HL-60 (cell line): Measurements from ENCODE around the gene P2RY12.

ENCODE experiments used
- POLR2AphosphoS5 ChIP-seq: IDR thresholded peaks from 2 replicates; pipeline ENCODE4 v1.6.1; 2012; ENCODE audit warnings: low read depth
- SPI1 ChIP-seq: IDR thresholded peaks from 2 replicates; pipeline ENCODE4 v1.6.1; 2012; ENCODE audit warnings: low read depth, mild to moderate bottlenecking, borderline replicate concordance
- TF ChIP-seq, protein P1 (sequence below): IDR thresholded peaks from one replicate; pipeline ENCODE4 v1.5.1; 2011; ENCODE audit warnings: low read length, control low read depth, inconsistent platforms; ENCODE audit not compliant: insufficient read depth
- TF ChIP-seq, protein P2 (sequence below): IDR thresholded peaks from 2 replicates; pipeline ENCODE4 v1.6.1; 2012; ENCODE audit warnings: low read depth; ENCODE audit not compliant: insufficient replicate concordance

DNA sequence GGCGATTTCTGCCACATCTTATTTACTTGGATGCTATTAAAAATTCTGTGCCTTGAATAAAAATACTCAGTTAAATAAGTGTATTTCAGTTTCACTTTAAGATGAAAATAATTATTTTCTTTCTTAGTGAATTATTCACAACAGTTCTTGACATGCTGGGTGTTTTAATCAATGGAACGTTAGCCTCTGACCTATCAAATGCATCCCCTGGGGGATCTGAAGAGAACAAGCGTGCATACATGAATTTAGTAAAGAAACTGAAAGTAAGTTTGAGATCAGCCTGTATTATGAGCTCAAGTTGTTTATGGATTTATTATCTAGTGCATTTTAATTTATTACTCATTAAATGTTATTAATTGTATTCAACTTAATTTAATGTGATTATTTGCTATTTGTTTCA lies 597 bp downstream of the P2RY12 start:
- TF ChIP-seq, protein P1, sequence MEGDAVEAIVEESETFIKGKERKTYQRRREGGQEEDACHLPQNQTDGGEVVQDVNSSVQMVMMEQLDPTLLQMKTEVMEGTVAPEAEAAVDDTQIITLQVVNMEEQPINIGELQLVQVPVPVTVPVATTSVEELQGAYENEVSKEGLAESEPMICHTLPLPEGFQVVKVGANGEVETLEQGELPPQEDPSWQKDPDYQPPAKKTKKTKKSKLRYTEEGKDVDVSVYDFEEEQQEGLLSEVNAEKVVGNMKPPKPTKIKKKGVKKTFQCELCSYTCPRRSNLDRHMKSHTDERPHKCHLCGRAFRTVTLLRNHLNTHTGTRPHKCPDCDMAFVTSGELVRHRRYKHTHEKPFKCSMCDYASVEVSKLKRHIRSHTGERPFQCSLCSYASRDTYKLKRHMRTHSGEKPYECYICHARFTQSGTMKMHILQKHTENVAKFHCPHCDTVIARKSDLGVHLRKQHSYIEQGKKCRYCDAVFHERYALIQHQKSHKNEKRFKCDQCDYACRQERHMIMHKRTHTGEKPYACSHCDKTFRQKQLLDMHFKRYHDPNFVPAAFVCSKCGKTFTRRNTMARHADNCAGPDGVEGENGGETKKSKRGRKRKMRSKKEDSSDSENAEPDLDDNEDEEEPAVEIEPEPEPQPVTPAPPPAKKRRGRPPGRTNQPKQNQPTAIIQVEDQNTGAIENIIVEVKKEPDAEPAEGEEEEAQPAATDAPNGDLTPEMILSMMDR = no peak
- TF ChIP-seq SPI1 (no peak), POLR2AphosphoS5 (no peak)
- TF ChIP-seq, protein P2, sequence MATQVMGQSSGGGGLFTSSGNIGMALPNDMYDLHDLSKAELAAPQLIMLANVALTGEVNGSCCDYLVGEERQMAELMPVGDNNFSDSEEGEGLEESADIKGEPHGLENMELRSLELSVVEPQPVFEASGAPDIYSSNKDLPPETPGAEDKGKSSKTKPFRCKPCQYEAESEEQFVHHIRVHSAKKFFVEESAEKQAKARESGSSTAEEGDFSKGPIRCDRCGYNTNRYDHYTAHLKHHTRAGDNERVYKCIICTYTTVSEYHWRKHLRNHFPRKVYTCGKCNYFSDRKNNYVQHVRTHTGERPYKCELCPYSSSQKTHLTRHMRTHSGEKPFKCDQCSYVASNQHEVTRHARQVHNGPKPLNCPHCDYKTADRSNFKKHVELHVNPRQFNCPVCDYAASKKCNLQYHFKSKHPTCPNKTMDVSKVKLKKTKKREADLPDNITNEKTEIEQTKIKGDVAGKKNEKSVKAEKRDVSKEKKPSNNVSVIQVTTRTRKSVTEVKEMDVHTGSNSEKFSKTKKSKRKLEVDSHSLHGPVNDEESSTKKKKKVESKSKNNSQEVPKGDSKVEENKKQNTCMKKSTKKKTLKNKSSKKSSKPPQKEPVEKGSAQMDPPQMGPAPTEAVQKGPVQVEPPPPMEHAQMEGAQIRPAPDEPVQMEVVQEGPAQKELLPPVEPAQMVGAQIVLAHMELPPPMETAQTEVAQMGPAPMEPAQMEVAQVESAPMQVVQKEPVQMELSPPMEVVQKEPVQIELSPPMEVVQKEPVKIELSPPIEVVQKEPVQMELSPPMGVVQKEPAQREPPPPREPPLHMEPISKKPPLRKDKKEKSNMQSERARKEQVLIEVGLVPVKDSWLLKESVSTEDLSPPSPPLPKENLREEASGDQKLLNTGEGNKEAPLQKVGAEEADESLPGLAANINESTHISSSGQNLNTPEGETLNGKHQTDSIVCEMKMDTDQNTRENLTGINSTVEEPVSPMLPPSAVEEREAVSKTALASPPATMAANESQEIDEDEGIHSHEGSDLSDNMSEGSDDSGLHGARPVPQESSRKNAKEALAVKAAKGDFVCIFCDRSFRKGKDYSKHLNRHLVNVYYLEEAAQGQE = no peak
